C4-2B (cell line): ENCODE data around the gene JAK1.

ENCODE experiments used
- H3K27ac ChIP-seq: fragments of 450-650 bp; 2 replicates; pipeline ENCODE4 v1.5.1; 2017
- ZFX ChIP-seq: fragments of 450-650 bp; IDR thresholded peaks from 2 replicates; pipeline ENCODE4 v1.6.1; 2017
- TF ChIP-seq, protein P1 (sequence below): fragments of 450-650 bp; conservative IDR thresholded peaks from 2 replicates; pipeline ENCODE4 v1.5.1; 2017; ENCODE audit warnings: mild to moderate bottlenecking

The JAK1 gene

GRCh38 chr1:64942675-64943074 lies 23.7 kb downstream of the JAK1 start:
- no peak overlapping the region for H3K27ac ChIP-seq
- no peak for TF ChIP-seq ZFX
- TF ChIP-seq, protein P1, sequence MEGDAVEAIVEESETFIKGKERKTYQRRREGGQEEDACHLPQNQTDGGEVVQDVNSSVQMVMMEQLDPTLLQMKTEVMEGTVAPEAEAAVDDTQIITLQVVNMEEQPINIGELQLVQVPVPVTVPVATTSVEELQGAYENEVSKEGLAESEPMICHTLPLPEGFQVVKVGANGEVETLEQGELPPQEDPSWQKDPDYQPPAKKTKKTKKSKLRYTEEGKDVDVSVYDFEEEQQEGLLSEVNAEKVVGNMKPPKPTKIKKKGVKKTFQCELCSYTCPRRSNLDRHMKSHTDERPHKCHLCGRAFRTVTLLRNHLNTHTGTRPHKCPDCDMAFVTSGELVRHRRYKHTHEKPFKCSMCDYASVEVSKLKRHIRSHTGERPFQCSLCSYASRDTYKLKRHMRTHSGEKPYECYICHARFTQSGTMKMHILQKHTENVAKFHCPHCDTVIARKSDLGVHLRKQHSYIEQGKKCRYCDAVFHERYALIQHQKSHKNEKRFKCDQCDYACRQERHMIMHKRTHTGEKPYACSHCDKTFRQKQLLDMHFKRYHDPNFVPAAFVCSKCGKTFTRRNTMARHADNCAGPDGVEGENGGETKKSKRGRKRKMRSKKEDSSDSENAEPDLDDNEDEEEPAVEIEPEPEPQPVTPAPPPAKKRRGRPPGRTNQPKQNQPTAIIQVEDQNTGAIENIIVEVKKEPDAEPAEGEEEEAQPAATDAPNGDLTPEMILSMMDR = no peak

GRCh38 chr1:64942118-64942517 lies 24.2 kb downstream of the JAK1 start:
- no peak overlapping the region for H3K27ac ChIP-seq
- TF ChIP-seq, protein P1 = no peak
- TF ChIP-seq ZFX = no peak

DNA sequence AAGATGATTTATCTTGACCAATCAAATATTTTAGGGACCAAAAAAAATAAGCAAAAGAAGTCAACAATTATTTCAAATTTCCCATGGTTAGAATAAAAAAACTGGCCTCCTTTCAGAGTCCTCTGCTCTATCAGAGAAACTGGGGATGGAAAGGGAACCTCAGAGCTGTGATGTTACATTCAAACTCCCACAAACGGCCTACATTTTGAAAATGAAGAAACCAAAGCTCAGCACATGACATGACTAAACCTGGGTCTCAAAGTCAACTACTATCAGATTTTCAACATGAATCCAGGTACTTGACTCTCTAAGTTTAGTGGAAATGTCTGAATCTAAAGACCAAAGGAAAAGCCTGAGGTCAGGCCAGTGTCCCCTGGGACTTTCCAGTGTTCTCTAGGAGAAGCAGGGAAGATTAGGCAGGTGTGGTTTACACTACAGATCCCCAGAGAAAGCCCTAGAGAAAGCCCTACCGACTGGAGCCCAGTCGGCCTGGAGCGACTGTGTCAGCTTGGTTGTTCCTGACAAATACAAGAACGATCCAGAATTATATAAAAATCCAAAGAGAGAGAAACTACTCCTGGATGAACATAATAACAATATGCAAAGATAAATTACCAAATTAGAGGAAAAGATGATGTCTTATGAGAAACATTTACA lies 24.8 kb downstream of the JAK1 start:
- no peak for TF ChIP-seq ZFX
- TF ChIP-seq, protein P1 = no peak
- H3K27ac ChIP-seq = no peak overlapping the region

DNA sequence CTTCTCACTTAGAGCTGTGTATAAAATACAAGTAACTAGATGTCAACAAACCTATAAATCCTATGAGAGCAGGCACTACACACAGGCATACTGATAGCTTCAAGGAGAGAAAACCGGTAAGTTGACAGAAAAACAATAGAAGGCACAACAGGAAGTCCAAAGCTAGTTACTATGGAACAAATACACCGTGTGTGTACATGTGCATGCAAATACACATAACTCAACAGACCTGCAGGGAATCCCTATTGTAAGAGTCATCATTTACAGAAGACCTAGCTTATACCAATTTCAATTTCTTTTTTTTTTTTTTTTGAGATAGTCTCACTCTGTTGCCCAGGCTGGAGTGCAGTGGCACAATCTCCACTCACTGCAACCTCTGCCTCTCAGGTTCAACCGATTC lies 26.3 kb downstream of the JAK1 start:
- H3K27ac ChIP-seq = no peak overlapping the region
- TF ChIP-seq ZFX = no peak
- TF ChIP-seq, protein P1 = no peak

DNA sequence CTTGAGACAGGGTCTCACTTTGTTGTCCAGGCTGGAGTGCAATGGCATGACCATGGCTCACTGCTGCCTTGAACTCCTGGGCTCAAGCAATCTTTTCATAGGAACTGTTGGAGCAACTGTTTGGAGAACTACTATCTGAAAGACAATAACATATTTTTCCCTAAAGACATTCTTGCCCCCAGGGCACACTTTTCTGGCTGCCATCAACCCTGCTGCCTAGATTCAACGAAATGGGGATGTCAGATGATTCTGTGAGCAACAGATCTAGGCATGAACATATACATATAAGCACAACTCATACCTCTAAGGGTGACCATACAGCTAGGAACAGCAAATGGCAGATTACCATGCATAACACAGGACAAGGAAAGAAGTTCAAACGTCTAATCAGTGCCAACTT lies 27.4 kb downstream of the JAK1 start:
- TF ChIP-seq ZFX = no peak
- TF ChIP-seq, protein P1 = no peak
- H3K27ac ChIP-seq = no peak overlapping the region

DNA sequence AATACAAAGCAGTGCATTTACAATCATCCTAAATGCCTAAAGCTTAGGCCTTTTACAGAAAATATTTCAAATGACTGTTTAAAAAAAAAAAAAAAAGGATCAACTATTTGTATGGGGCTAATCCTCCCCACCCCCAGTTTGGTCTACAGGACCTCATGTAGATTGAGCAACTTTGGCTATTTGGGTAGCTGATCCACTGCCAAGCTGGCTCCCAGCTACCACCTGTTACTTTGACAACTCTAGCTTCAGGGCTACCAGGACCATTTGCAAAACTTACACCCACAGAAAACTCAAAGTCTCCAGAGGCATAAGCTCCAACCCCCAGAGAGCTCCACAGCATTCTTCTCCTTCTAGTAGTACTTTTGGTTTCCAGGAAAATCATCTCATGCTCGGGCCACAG lies 29.4 kb downstream of the JAK1 start:
- TF ChIP-seq ZFX = no peak
- TF ChIP-seq, protein P1 = no peak
- no peak overlapping the region for H3K27ac ChIP-seq

DNA sequence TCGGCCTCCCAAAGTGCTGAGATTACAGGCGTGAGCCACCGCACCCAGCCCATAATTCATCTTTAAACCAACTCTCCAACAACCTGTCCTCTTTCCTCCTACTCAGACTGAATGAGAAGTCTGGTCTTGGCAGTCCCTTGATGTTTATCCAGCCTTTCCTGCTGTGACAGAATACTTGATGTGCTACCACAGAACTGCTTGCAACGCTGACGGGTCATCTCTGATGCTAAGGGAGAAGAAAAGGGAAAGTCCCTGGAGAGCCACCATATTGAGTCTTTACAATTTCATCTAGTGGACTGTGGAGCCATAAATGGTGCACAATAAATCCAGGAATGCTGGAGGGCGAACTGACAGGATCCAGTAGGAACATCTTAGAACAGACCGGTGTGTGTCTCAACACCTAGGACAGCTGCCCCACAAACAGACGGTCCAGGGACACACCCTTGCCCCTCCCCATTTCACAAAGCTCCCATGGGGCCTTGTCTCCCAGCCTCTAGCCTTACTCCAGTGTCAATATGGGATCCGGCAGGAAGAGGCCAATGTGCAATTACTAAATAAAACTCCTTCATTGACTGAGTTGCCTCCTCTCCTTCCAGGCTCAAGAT lies 30.7 kb downstream of the JAK1 start:
- TF ChIP-seq ZFX = no peak
- TF ChIP-seq, protein P1 = no peak
- no peak overlapping the region for H3K27ac ChIP-seq
